NCI-H446 (cell line): ENCODE data around the gene TMEM272.

Experiments
- DNase-seq, 2 experiments: peaks; one replicate each; lab custom pipeline; 2025; lab: John Stamatoyannopoulos, UW

TMEM272 gene

DNA sequence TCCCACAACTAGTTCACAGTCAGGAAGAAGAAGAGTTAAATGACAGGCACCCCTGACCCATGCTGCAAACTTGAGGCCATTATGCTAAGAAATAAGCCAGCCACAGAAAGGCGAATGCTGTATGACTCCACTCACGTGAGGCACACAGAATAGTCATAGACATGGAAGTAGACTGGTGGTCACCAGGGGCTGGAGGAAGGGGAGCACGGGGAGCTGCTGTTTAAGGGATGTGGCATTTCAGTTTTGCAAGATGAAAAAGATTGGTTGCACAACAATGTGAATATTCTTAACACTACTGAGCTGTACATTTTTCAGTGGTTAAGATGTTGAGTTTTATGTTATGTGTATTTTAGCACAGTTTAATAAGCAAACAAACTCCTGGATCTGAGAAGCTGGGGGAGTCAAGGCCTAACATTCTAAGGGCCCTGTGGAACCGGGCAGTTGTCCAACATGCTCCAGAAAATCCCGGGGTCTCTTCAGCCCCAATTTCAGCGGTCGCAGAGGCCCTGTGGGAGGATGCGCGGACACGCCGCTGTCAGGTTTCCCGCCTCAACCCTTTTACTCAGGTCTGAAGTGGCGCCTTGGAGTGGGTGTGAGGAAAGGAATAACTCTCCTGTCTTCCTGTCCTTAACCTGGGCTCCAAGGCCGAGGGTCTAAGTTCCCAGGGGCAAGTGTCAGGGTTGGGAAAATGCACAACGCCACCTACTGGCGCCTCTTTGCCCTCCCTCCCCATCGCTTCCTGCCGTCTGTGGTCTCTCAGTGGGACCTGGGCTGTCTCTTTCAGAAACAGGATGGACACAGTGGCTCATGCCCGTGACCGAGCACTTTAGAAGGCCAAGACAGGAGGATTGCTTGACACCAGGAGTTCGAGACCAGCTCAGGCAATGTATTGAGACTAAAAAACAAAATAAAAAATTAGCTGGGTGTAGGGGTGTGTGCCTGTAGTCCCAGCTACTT, 4.4 kb upstream of the TMEM272 start:
- peak in 1 of 2 experiments; percentile 18 for DNase-seq

DNA sequence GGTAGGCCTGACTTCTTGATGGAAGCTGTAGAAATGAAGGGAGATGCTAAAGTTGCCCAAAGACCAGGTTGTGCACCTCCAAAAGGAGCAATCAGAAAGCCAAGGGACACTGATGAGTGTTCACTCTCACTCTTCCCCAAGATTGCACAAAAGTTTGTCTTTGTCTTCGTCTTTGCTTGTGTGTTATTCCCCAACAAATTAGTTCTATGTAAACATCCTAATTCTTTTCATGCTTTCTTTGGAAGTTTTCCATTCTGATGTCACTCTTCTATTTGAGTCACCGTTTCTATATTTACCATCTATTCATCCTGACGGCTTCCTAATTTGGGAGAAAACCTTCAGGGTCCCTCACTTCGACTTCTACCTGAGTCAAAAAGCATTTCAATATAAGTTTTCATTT, 3.7 kb upstream of the TMEM272 start:
- no peak for DNase-seq

DNA sequence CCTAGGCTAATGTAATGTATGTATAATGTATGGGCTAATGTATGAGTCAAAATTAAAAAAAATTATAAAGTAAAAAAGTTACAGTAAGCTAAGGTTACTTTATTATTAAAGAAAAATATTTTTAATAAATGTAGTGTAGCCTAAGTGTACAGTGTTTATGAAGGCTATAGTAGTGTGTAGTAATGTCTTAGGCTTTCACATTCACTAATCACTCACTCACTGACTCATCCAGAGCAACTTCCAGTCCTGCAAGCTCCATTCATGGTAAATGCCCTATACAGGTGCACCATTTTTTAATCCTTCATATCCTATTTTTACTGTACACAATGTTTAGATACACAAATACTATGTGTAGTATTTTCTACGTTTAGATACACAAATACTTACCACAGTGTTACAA, 1.8 kb upstream of the TMEM272 start:
- DNase-seq, result no peak

DNA sequence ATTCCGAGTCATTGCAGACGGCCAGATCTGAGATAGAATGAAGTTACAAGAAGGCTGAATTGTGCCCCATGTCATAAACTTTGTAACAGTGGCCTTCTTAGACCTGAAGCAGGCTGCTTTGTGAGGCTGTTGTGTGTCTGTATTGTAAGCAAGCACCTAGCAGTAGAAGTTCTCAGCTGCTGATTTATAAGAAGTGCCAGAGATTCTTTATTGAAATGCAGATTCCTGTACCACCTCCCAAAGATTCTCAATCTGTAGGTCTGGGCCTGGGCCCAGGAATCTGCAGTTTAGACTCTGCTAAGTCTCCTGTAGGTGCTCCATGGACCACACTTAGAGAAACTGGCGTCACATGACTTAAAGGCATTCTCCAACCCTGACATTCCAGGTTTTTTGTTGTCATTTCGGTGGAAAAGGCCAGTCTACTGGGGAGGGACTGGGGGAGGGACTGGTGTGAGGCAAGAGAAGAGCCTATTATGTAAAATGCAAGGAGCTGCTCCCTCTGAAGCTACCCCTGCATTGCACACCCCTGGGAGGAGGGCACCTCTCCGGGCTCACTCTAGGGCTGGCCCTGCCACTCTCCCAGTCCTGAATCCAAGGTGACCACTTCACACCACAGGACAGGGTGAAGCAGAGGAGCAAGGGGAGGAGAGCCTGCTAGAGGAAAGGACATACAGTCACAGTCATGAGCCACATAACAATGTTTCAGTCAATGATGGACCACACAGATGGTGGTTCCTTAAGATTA, 769 bp upstream of the TMEM272 start:
- DNase-seq, result no peak

DNA sequence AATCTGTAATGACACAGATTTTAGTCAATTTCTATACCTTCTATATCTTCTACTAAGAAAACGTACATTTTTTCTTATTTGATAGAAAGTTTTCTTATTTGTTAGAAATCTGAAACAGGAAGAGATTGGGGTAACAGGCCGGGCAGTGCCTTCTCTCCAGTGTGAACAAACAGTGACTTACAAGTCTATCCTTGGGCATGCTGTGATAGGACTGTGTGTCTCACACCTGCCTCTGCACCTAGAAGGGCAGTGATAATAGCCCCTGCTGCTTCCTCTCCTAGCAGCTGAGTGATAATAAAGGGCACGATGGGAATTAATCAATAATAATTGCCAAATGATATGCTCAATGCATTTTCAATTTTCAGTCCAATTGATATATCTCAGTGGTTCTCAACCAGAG, 1.4 kb downstream of the TMEM272 start:
- no peak for DNase-seq

DNA sequence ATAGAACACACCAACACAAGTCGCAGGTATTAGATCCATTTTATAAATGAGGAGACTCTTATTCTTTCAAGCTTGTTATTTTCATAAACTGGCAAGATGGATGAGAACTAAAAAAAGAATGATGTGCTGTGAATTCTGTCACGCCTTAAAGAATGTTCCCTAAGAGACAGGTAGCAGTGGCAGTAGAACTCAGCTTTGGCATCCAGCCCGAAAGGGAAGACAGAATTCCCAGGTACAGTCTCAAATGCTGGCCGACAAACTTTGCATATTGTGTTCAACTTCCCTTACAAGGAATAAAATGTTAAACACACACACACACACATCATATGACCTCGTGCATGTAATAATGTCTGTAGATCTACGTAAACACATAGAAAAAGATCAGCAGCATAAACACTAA, 3.2 kb downstream of the TMEM272 start:
- no peak for DNase-seq

DNA sequence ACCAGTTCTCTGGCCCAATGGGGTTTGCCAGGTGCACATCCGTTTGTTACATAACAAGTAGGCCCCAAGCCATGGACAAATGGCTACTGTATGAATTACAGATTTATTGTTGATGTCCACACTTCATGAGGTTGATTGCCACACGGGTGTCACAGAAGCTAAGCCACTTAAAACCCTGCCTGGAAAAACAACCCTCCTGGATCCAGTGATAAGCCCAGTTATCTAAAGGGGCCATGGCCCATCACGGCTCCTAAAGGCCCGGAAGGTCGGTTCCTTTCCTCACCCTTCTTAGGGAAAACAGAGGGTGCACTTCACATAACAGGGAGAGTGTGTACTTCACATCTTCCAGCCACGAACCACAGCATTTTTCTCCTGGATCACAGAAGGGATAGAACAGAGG, 4.1 kb downstream of the TMEM272 start:
- no peak for DNase-seq

DNA sequence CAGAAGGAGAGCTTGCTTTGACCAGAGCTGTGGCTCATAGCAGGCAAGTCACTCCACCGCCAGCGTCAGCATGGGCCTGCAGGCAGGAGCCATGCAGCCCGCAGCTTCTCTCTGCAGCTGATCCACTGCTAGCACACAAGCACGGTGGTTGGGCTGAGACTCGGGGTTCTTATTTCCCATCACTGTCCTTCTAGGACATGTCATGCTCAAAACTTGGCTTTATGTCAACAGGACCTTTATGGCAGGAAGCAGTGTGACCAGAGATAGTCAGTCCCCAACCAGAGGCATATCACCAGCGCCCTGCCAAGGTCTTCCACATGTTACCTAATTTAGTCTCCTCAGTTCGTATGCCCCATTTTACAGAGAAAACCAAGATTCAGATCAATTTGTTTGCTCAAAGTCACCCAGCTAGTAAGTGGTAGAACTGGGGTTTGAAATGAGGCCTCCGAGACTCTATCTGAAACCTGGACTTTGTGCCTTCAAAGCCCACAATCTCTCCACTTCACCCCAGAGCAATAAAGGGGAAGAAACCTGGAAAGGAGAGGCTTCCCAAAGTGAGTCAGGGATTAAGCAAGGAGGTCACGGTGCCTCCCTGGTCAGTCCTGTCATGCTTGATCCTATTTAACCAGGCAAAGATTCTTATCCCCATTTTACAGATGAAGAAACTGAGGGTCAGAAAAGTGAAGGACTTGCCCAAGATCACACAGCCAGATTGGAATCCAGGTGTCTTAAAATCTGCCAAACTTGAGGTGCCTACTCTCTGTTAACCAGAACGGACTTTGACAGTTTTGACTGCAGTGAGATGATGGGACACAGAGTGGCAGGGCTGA, 5.1 kb downstream of the TMEM272 start:
- no peak for DNase-seq

DNA sequence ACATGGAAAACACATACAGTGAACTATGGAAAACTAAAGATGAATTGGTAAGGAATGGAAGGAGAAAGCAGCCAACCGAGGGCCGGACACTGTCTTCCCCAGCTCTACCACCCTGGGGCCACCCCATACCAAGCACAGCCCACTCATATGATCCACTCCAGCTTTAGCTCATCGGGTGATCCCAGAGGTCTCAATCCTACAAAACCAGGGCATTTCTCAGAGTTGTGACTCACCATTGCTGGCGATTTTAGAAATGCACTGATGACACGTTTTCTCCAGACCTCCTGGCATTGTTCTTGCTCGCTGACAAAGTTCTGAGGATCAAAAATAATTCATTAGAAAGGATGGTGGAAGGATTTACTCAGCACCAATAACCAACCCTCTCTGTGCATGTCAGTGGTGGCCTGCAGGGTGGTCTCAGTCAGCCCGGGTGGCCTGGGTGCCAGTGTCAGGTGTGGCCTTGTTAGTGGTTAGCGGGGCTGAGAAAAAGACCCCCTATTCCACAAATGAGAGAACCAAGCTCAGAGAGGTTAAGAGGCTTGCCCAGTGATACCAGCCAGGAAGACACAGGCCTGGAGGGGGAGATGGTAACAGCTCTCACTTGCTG, 6.6 kb downstream of the TMEM272 start:
- DNase-seq, result no peak

DNA sequence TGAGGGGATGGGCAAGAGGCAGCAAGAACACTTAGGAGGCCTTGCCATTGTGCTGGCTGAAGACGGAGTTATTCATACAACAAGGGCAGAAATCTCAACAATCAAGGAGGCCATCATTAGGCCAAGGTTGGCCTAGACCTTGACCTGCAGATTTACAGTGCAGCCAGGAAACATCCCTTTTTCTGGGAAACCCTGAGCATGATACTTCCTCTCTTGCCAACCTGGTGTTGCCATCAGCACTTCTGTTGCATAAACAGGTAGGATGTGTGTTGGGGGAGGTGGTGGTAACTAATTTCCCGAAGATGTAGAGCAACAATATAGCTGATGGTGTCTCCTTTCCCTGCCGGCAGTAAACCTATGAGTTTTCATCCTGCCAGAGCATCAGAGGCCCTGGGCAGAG, 8.0 kb downstream of the TMEM272 start:
- no peak for DNase-seq

DNA sequence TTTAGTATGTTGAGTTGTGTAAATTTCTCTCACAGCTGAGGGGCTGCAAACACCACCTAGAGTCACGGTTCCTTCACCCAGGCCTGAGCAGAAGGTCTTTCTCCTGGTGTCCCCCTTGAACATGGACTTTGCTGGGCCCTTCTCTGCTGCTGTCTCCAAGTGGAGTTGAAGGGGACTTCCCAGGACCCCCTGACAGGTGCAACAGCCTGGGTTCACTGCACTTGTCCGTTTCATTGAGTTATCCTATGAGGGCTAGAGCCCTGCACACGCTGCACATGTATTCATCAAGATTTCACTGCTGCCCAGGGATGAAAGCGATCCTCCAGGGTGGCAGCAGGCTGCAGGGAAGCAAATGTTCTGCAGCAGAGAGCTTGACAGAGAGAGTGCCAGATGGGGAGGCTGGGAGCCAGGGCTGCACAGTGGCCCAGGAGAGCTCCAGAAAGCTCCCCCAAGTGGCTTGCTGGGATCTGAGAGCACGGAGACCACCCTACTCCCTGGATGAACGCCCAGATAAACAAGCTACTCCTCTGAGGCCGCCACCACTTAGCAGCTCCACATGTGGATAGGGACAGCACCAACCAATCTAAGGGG, 10.3 kb downstream of the TMEM272 start:
- DNase-seq, result peak; percentile 24 to 73

DNA sequence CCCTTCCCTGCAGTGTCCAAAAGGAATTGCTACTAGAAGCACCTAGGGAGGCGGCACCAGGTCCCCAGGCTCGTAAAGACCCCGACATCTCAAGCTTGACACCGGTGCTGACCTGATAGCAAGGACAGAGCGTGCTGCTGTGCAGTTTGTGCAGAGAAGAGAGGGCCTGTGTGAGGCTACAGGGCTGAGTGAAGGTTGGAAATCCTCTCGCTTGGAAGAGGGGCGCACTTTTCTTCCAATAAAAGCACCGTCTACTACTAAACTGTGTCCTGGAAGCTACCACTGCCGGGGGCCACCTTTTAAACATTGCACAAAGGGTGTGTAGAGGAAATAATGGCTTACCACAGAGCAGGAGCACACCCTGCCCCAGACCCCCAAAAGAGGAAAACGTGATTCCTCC, 11.0 kb downstream of the TMEM272 start:
- no peak for DNase-seq

DNA sequence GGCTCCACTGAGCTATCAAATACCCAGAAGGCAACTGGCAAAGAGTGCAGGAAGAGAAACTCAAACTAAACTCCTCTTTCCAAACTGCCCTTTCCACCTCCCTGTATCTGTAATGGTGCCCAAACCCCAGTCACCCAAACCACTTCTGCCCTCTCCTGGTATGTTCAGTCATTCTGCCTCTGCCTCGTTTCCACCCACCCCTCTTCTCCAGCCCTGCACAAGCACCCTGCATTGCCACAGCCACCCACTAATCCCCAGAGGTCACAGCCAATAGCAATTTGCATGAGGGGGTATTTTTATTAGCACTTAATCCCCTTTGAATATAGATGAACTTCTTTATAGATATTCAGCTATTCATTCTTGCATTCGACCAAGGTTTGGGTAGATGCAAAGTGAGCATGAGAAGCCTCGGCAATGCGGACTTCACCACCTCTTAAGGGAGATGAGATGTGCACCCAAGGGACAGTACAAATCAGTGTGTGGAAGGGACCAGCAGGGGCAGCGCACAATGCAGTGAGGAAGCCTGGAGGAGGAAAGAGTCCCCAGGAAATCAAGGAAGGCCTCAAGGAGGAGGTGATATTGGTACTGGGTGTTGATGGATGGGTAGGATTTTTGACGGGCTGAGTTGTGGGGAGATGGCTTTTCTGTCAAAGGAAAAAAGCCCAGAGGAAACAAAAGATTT, 12.4 kb downstream of the TMEM272 start:
- no peak for DNase-seq

DNA sequence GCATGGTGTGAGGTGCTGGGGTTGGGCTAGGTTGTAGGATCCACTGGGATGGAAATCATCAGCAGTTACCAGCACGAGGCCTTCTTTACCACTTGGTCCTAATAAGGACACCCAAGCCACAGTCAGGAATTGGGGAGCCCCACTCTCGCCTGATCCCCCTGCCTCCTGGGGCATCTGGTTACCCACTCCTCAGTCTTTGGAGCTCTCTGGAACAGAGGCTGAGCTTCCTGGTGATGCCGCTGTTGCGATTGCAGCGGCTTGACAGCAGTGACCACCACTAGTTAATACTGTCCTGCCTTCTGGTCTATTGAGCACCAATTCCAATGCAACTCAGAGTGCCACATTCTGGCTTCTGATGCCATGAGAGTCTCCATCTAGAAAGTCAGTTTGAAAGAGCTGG, 13.5 kb downstream of the TMEM272 start:
- DNase-seq, result no peak

DNA sequence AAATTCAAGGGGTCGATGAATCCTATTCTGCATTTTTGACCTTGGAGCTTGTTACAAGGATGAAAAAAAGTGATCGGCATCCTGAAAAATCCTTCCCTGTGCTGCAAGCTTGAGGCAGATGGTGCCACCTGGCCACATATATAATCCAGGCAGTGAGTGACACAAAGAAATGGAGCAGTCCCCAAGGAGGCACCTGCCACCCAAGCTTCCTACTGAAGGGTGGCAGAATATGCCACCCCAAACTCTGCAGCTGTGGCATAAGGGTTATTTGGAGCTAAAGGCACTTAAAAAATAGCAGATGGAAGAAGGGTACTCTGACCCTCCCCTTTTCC, 15.4 kb downstream of the TMEM272 start:
- DNase-seq, result no peak

DNA sequence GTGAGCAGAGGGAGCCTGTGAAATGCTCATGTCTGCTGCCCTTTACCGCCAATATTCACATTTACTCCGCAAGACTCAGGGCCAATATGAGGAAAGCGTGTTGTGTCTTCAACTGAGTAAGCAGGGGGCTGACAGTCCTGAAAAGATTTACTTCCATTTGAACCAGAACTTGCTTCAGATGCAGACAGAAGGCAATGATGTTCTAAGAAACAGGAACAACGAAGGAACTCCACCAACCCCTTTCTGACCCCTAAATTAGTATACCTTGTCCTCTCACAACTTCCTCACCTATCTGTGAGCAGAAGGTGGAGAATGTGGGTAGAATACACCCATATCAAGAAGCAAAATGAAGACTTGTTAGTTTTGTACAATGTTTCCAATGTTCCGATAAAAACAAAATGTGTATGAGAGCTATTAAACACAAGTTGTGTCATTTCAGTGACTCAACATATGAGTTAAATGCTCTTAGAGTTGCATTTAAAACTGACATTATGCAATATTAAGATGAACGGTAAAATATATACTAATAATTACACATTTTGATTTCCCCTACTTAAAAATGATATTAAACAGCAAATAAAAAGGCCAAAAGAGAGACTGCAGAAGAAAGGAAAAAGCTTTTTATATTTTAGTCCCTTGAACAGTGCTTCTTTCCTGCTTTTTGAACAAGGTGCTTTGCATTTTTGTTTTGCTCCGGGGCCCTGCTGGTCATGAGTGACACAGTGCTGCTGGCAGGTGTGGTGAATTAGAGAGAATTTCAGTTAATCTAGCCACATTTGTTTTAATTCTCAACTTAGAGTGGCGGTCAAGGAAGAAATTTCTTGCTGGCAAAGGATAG, 16.0 kb downstream of the TMEM272 start:
- DNase-seq, result no peak

DNA sequence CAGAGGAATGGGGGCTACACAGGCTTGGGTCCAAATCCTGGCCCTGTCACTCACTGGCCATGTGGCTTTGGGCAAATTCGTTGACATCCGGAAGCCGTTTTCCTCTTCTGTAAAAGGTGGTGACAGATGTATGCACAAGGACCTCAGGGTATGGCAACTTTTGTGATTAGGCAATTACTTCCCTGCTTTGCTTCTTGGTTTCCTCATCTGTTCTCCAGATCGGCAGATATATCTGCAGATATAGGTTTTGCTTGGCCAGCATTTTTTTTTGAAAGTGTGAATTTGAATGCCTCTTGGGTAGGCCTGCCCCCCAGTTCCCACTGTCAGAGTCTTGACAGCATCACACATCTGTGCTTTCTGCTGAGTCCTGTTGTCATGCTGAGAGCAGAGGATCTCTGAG, 17.7 kb downstream of the TMEM272 start:
- no peak for DNase-seq

DNA sequence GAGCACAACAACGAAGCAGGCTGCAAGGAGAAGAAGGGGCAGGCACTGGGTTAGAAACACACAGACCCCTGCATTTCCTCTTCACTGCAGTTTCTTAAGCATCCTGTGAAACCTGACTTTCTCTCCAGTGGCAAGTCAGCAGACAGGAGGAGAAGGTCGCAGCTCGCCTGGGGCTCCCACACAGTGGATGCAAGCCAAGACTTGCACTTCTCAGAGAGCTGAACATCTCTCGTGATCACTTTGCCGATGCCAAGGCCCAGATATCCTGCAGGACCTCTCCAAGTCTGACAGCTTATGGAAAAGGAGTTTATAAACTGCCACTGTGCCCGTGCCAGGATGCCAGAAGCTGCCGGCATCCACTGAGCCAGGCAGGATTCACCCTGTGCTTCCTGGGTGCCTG, 18.4 kb downstream of the TMEM272 start:
- DNase-seq, result peak in 1 of 2 experiments; percentile 74

DNA sequence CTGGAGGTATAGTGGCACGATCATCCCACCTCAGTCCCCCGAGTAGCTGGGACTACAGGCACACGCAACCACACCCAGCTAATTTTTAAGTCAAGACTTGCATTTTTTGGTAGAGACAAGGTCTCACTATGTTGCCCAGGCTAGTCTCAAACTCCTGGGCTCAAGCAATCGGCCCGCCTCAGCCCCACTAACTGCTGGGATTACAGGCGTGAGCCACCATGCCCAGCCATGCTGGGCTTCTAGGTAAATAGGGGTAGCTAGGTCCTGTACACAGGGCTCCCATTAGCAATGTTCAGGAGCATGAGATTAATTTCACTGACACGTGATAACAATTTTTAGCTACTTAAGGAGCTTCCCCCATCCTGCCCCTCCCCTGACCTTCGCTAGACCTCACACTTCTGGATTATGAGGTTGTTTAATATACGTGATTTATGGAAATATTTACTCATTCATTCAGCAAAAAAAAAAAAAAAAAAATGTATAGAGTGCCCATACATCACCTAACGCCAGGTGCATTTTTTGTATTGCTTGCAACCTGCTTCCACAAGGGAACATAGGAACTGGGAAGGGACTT, 19.2 kb downstream of the TMEM272 start:
- no peak for DNase-seq

DNA sequence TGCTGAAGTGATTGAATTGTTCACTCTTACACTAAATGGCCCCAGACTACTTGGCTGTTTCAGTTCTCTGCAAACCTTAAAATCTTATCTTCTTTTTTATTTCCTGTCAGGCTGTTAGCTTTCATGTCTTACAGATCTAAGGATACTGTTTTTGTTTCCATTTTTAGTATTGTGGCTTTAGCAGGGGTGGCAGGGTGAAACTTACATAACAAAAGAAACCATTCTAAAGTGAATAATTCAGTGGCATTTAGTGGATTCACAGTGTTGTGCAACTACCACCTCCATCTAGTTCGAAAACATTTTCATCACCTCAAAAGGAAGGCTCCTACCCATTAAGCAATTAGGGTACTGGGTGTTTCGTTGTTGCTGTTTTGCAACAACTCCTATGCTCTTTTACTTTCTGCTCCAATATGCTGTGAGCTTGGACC, 19.8 kb downstream of the TMEM272 start:
- no peak for DNase-seq
